SJSA1 (cell line): ENCODE measurements around the gene RASSF5. TPM values are rescaled to one million over a fixed set of nuclear protein-coding genes. Genes with fewer than 3 reads are reported as not detected.

Source experiments
- DNase-seq, 2 experiments: peaks; one replicate each; pipeline ENCODE4 v3.0.0-alpha.2; 2015 to 2020; ENCODE audit warnings: low spot score in 2 of 2, low read depth in 1 of 2
- H3K27ac ChIP-seq: fragments of 250-450 bp; sonication (Bioruptor Pico); 2 replicates; pipeline ENCODE4 v1.5.1; 2020; ENCODE audit warnings: mild to moderate bottlenecking, moderate library complexity
- H3K27me3 ChIP-seq: fragments of 250-450 bp; sonication (Bioruptor Pico); replicated peaks from 2 replicates; pipeline ENCODE4 v1.5.1; 2020; ENCODE audit warnings: mild to moderate bottlenecking, moderate library complexity
- H3K36me3 ChIP-seq: fragments of 250-450 bp; sonication (Bioruptor Pico); 2 replicates; pipeline ENCODE4 v1.5.1; 2020; ENCODE audit warnings: mild to moderate bottlenecking
- H3K4me1 ChIP-seq: fragments of 250-450 bp; sonication (Bioruptor Pico); replicated peaks from 2 replicates; pipeline ENCODE4 v1.6.1; 2021; ENCODE audit warnings: mild to moderate bottlenecking
- H3K4me3 ChIP-seq: fragments of 250-450 bp; sonication (Bioruptor Pico); 2 replicates; pipeline ENCODE4 v1.5.1; 2020; ENCODE audit warnings: mild to moderate bottlenecking
- H3K9me3 ChIP-seq: fragments of 250-450 bp; sonication (Bioruptor Pico); replicated peaks from 2 replicates; pipeline ENCODE4 v1.5.1; 2020; ENCODE audit warnings: mild to moderate bottlenecking
- total RNA-seq: library from RNA; depleted of rRNA; stranded (reverse); fragments of >200 nt; shearing (Covaris generic); gene quantifications from 2 replicates; pipeline ENCODE4 v1.2.3, GENCODE V29; 2014

RASSF5 gene
- total RNA-seq, 1 experiment from 2014 or later, result 2.7 TPM

- Histone ChIP-seq H3K9me3 (no peaks in the 10 kb centered on the region), H3K36me3 (no peaks in the 10 kb centered on the region), H3K4me1 (no peaks in the 10 kb centered on the region), H3K4me3 (no peak overlapping the region), H3K27ac (no peak overlapping the region), H3K27me3 (no peaks in the 10 kb centered on the region)
- DNase-seq, result no peak
Observed at GRCh38 chr1:206521694-206522402, 14.5 kb downstream of the RASSF5 start.

- H3K4me3 ChIP-seq, result no peak overlapping the region
- no peaks in the 10 kb centered on the region for H3K36me3 ChIP-seq
- no peak for DNase-seq
- H3K27me3 ChIP-seq, result no peaks in the 10 kb centered on the region
- H3K4me1 ChIP-seq, result no peaks in the 10 kb centered on the region
- H3K27ac ChIP-seq, result no peak overlapping the region
- no peaks in the 10 kb centered on the region for H3K9me3 ChIP-seq
Observed at GRCh38 chr1:206524739-206525364, 17.5 kb downstream of the RASSF5 start.

GRCh38 chr1:206526064-206526911 is 19.0 kb downstream of the RASSF5 start:
- H3K27me3 ChIP-seq, result no peaks in the 10 kb centered on the region
- no peaks in the 10 kb centered on the region for H3K4me1 ChIP-seq
- no peaks in the 10 kb centered on the region for H3K9me3 ChIP-seq
- no peak overlapping the region for H3K27ac ChIP-seq
- H3K36me3 ChIP-seq, result no peaks in the 10 kb centered on the region
- no peak for DNase-seq
- H3K4me3 ChIP-seq, result no peak overlapping the region

- H3K4me1 ChIP-seq, result no peaks in the 10 kb centered on the region
- no peak overlapping the region for H3K4me3 ChIP-seq
- H3K27ac ChIP-seq, result no peak overlapping the region
- no peak for DNase-seq
- H3K27me3 ChIP-seq, result no peaks in the 10 kb centered on the region
- no peaks in the 10 kb centered on the region for H3K9me3 ChIP-seq
- H3K36me3 ChIP-seq, result no peaks in the 10 kb centered on the region
Observed at GRCh38 chr1:206529425-206529824, 22.1 kb downstream of the RASSF5 start.

GRCh38 chr1:206532368-206532767 is 25.0 kb downstream of the RASSF5 start:
- Histone ChIP-seq H3K9me3 (no peaks in the 10 kb centered on the region), H3K36me3 (no peaks in the 10 kb centered on the region), H3K4me3 (no peak overlapping the region), H3K4me1 (no peaks in the 10 kb centered on the region), H3K27me3 (no peaks in the 10 kb centered on the region), H3K27ac (no peak overlapping the region)
- DNase-seq, result no peak

- H3K27me3 ChIP-seq, result no peaks in the 10 kb centered on the region
- no peaks in the 10 kb centered on the region for H3K4me1 ChIP-seq
- no peaks in the 10 kb centered on the region for H3K9me3 ChIP-seq
- H3K27ac ChIP-seq, result no peak overlapping the region
- no peaks in the 10 kb centered on the region for H3K36me3 ChIP-seq
- no peak overlapping the region for H3K4me3 ChIP-seq
- DNase-seq, result no peak
Observed at GRCh38 chr1:206534552-206534951, 27.2 kb downstream of the RASSF5 start.

GRCh38 chr1:206535853-206536188 is 28.5 kb downstream of the RASSF5 start:
- DNase-seq, result no peak
- Histone ChIP-seq H3K4me1 (no peaks in the 10 kb centered on the region), H3K36me3 (no peaks in the 10 kb centered on the region), H3K27me3 (no peaks in the 10 kb centered on the region), H3K27ac (no peak overlapping the region), H3K9me3 (no peaks in the 10 kb centered on the region), H3K4me3 (no peak overlapping the region)

GRCh38 chr1:206537141-206537540 is 29.8 kb downstream of the RASSF5 start:
- H3K4me1 ChIP-seq, result no peaks in the 10 kb centered on the region
- no peaks in the 10 kb centered on the region for H3K9me3 ChIP-seq
- H3K36me3 ChIP-seq, result no peaks in the 10 kb centered on the region
- no peaks in the 10 kb centered on the region for H3K27me3 ChIP-seq
- H3K4me3 ChIP-seq, result no peak overlapping the region
- no peak overlapping the region for H3K27ac ChIP-seq
- DNase-seq, result no peak

GRCh38 chr1:206538086-206538770 is 30.9 kb downstream of the RASSF5 start:
- DNase-seq, result no peak
- H3K27me3 ChIP-seq, result no peaks in the 10 kb centered on the region
- no peaks in the 10 kb centered on the region for H3K4me1 ChIP-seq
- H3K9me3 ChIP-seq, result no peaks in the 10 kb centered on the region
- no peak overlapping the region for H3K27ac ChIP-seq
- no peaks in the 10 kb centered on the region for H3K36me3 ChIP-seq
- no peak overlapping the region for H3K4me3 ChIP-seq

GRCh38 chr1:206538901-206539640 is 31.7 kb downstream of the RASSF5 start:
- no peak overlapping the region for H3K27ac ChIP-seq
- H3K27me3 ChIP-seq, result no peaks in the 10 kb centered on the region
- H3K36me3 ChIP-seq, result no peaks in the 10 kb centered on the region
- no peak for DNase-seq
- H3K9me3 ChIP-seq, result no peaks in the 10 kb centered on the region
- no peak overlapping the region for H3K4me3 ChIP-seq
- no peaks in the 10 kb centered on the region for H3K4me1 ChIP-seq

GRCh38 chr1:206540044-206540780 is 32.9 kb downstream of the RASSF5 start:
- no peak for DNase-seq
- Histone ChIP-seq H3K4me1 (no peaks in the 10 kb centered on the region), H3K9me3 (no peaks in the 10 kb centered on the region), H3K27ac (no peak overlapping the region), H3K27me3 (no peaks in the 10 kb centered on the region), H3K36me3 (no peaks in the 10 kb centered on the region), H3K4me3 (no peak overlapping the region)

- no peak for DNase-seq
- no peaks in the 10 kb centered on the region for H3K4me1 ChIP-seq
- no peaks in the 10 kb centered on the region for H3K36me3 ChIP-seq
- no peaks in the 10 kb centered on the region for H3K9me3 ChIP-seq
- no peaks in the 10 kb centered on the region for H3K27me3 ChIP-seq
- no peak overlapping the region for H3K4me3 ChIP-seq
- H3K27ac ChIP-seq, result no peak overlapping the region
Observed at GRCh38 chr1:206541236-206541833, 34.0 kb downstream of the RASSF5 start.
